ENCODE data around the gene DEF6.

The DEF6 gene

DNA sequence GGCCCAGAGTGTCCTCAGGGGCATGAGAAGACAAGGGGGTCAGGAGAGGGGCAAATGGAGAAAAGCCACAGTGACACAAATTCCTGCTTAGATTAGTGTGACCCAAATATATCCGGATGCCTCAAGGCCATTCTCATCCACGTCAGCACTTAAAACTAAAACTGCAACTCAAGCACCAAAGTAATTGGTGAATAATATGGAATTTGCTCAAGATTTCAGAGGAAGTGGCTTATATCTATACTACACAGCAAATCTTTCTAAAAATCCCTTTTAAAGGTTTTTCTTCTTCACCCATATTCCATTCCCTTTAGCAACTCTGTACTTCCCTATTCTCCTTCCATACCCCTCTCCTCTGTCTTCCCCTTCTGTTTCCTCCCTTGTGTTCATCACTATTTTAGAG lies 15.2 kb downstream of the DEF6 start:
- in situ Hi-C loops (cut with MboI; ENCODE audit: low sequenced_read_pairs, unreplicated experiment) = no loop called here
- TF ChIP-seq, protein P1, sequence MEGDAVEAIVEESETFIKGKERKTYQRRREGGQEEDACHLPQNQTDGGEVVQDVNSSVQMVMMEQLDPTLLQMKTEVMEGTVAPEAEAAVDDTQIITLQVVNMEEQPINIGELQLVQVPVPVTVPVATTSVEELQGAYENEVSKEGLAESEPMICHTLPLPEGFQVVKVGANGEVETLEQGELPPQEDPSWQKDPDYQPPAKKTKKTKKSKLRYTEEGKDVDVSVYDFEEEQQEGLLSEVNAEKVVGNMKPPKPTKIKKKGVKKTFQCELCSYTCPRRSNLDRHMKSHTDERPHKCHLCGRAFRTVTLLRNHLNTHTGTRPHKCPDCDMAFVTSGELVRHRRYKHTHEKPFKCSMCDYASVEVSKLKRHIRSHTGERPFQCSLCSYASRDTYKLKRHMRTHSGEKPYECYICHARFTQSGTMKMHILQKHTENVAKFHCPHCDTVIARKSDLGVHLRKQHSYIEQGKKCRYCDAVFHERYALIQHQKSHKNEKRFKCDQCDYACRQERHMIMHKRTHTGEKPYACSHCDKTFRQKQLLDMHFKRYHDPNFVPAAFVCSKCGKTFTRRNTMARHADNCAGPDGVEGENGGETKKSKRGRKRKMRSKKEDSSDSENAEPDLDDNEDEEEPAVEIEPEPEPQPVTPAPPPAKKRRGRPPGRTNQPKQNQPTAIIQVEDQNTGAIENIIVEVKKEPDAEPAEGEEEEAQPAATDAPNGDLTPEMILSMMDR (IDR thresholded peaks at IDR 0.05; ENCODE audit: borderline replicate concordance, control extremely low read depth, extremely low read depth, insufficient read depth, missing control alignments) = no peak
- DNase-seq (ENCODE audit: low spot score) = no peak

DNA sequence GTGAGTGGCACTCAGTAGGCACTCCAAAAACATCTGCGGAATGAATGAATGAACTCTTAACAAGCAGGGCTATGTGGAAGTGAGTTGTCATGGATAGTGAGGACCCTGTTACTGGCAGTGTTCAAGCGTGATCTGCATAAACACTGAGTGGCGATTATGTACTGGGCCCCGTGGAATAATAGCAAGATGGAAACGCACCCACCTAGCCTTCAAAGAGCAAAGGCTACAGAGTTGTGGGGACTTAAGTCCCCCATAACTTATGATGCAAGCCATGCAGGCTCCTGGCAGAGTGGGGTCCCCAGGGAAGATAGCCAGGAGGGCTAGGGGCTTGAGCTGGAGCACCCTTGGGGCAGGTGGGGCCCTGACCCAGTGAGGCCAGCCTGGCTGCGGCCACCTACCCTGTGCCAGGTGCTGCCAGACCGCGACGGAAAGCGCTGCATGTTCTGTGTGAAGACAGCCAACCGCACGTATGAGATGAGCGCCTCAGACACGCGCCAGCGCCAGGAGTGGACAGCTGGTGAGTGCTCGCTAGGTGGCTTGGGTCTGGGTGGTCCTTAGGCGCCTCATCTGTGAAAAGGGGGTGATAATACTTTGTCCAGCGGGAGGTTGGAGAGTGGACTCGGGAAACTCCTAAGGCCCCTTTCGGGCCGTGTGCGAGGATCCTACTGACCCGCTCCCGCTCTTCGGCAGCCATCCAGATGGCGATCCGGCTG lies 20.0 kb downstream of the DEF6 start:
- TF ChIP-seq, protein P1 (IDR thresholded peaks at IDR 0.05; ENCODE audit: borderline replicate concordance, control extremely low read depth, extremely low read depth, insufficient read depth, missing control alignments) = no peak
- in situ Hi-C loops (cut with MboI; ENCODE audit: low sequenced_read_pairs, unreplicated experiment) = no loop called here
- no peak for DNase-seq (ENCODE audit: low spot score)

DNA sequence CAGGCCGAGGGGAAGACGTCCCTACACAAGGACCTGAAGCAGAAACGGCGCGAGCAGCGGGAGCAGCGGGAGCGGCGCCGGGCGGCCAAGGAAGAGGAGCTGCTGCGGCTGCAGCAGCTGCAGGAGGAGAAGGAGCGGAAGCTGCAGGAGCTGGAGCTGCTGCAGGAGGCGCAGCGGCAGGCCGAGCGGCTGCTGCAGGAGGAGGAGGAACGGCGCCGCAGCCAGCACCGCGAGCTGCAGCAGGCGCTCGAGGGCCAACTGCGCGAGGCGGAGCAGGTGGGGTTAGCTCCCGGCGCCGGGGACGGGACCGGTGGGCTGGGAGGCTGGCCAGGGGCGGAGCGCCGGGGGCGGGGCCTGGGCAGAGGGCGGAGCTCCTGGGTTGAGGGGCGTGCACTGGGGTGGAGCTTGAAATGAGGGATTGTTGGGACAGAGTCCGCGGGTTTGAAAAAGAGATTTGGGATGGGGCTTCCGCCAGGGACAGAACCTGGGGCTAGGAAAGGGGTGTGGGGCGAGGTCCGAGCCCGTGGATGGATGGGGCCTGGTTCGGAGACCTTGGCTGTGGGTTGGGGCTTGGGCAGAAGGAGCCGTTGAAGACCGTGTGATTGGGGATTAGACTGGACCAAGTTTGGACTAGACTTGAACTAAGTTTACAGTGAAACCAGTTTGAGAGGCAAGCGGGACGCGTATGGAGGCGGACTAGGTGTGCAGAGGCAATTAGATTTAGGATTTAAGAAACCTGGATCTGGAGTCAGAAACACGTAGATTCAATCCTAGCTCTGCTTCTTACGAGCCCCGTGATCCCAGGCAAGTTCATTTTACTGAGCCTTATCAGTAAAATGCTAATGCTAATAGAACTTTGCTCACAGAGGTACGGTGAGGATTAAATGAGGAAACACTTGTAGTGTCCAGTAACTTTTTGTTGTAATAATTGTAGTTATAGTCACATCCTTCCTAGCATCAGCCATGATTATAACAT lies 20.9 kb downstream of the DEF6 start:
- TF ChIP-seq, protein P1 (IDR thresholded peaks at IDR 0.05; ENCODE audit: borderline replicate concordance, control extremely low read depth, extremely low read depth, insufficient read depth, missing control alignments) = no peak
- no peak for DNase-seq (ENCODE audit: low spot score)
- in situ Hi-C loops (cut with MboI; ENCODE audit: low sequenced_read_pairs, unreplicated experiment) = no loop called here

DNA sequence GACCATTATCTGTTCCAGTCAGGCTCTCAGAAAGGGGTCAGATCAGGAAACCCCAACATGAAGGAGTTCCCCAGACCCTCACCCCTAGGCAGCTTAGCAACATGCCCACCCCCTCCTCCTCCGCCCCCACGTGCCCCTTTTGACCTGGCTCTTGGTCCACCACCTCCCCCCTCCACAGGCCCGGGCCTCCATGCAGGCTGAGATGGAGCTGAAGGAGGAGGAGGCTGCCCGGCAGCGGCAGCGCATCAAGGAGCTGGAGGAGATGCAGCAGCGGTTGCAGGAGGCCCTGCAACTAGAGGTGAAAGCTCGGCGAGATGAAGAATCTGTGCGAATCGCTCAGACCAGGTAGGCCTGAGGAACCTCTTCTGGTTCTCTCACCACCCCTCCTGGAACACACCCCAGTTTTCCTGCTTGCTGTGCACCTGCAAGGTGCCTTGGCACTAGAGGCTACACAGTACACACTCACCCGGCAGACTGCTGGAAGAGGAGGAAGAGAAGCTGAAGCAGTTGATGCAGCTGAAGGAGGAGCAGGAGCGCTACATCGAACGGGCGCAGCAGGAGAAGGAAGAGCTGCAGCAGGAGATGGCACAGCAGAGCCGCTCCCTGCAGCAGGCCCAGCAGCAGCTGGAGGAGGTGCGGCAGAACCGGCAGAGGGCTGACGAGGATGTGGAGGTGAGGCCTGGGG lies 21.9 kb downstream of the DEF6 start:
- DNase-seq (ENCODE audit: low spot score) = no peak
- in situ Hi-C loops (cut with MboI; ENCODE audit: low sequenced_read_pairs, unreplicated experiment) = no loop called here
- TF ChIP-seq, protein P1 (IDR thresholded peaks at IDR 0.05; ENCODE audit: borderline replicate concordance, control extremely low read depth, extremely low read depth, insufficient read depth, missing control alignments) = no peak

DNA sequence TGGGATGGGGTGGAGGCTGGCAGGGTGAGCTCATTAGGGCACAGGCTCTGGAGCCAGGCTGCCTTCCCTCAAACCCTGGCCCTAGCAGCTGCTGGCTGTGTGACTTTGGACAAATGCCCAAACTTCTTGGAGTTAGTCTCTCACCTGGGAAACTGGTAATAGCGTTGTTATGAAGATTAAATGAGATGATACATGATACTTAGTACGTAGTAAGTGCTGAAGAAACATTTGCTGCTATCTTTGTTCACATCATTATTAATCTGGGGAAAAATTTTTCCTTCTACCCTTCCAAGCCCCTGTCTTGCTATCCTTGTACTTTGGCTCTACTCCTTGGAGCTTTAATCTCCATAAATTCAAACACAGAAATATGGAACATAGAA lies 22.4 kb downstream of the DEF6 start:
- in situ Hi-C loops (cut with MboI; ENCODE audit: low sequenced_read_pairs, unreplicated experiment) = no loop called here
- TF ChIP-seq, protein P1 (IDR thresholded peaks at IDR 0.05; ENCODE audit: borderline replicate concordance, control extremely low read depth, extremely low read depth, insufficient read depth, missing control alignments) = no peak
- no peak for DNase-seq (ENCODE audit: low spot score)

DNA sequence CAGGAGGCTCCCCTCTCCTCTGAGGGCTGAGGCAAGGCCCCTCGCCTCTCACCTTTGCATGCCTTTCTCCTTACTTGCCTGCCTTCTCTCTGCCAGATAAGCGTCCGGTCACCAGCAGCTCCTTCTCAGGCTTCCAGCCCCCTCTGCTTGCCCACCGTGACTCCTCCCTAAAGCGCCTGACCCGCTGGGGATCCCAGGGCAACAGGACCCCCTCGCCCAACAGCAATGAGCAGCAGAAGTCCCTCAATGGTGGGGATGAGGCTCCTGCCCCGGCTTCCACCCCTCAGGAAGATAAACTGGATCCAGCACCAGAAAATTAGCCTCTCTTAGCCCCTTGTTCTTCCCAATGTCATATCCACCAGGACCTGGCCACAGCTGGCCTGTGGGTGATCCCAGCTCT lies 23.5 kb downstream of the DEF6 start:
- in situ Hi-C loops (cut with MboI; ENCODE audit: low sequenced_read_pairs, unreplicated experiment) = no loop called here
- TF ChIP-seq, protein P1 (IDR thresholded peaks at IDR 0.05; ENCODE audit: borderline replicate concordance, control extremely low read depth, extremely low read depth, insufficient read depth, missing control alignments) = no peak
- no peak for DNase-seq (ENCODE audit: low spot score)

Data from GM13976 (cell line).